Measurements from ENCODE around the gene PXK. TPM values are rescaled to one million over a fixed set of nuclear protein-coding genes. Genes with fewer than 3 reads are reported as not detected.
A peak's percentile ranks its signal among the peaks of the same experiment; 100 is the strongest.

The PXK gene
- total RNA-seq, 4 donors from 2014 or later = 28.2 to 35.3 (median 30.3) TPM

GRCh38 chr3:58333206-58334012 lies 717 bp downstream of the PXK start:
- no peak for DNase-seq (ENCODE audit: extremely low spot score)
- H3K4me1 ChIP-seq = peaks cover 17 to 52% (median 44%) of the 10 kb centered on the region in 4 donors
- TF ChIP-seq CTCF (IDR thresholded peaks at IDR 0.05) (no peak), POLR2A (IDR thresholded peaks at IDR 0.05; ENCODE audit: low read depth) (no peak), EP300 (IDR thresholded peaks at IDR 0.05) (no peak), POLR2AphosphoS5 (IDR thresholded peaks at IDR 0.05) (no peak)
- H3K4me3 ChIP-seq = peak overlapping the region; percentile 89 to 95 (median 95)
- H3K36me3 ChIP-seq = no peaks in the 10 kb centered on the region
- H3K27me3 ChIP-seq = no peaks in the 10 kb centered on the region
- H3K9me3 ChIP-seq = no peaks in the 10 kb centered on the region
- under 1% methylated on average over 30 of the region's 37 CpGs for WGBS
- H3K27ac ChIP-seq (replicated peaks in 1 of 4) = peak overlapping the region; percentile 79 to 82 (median 80)
- intact Hi-C loops (cut with DNase I) = loop anchor here (5.0 kb wide), 2 partner anchors 79 to 159 kb away; partner anchors contain the start of gene KCTD6

GRCh38 chr3:58334013-58334321 lies 1.3 kb downstream of the PXK start:
- no peak for DNase-seq (ENCODE audit: extremely low spot score)
- no peaks in the 10 kb centered on the region for H3K27me3 ChIP-seq
- intact Hi-C loops (cut with DNase I) = loop anchor here (5.0 kb wide), 2 partner anchors 78 to 158 kb away; partner anchors contain the start of gene KCTD6
- 27% methylated on average over 4 of the region's 4 CpGs for WGBS
- H3K4me1 ChIP-seq = peaks cover 17 to 52% (median 44%) of the 10 kb centered on the region in 4 donors
- peak overlapping the region; percentile 79 to 82 (median 80) for H3K27ac ChIP-seq (replicated peaks in 1 of 4)
- peak overlapping the region; percentile 89 to 95 (median 95) for H3K4me3 ChIP-seq
- no peaks in the 10 kb centered on the region for H3K9me3 ChIP-seq
- TF ChIP-seq CTCF (IDR thresholded peaks at IDR 0.05) (no peak), POLR2AphosphoS5 (IDR thresholded peaks at IDR 0.05) (no peak), EP300 (IDR thresholded peaks at IDR 0.05) (no peak), POLR2A (IDR thresholded peaks at IDR 0.05; ENCODE audit: low read depth) (no peak)
- H3K36me3 ChIP-seq = no peaks in the 10 kb centered on the region

- H3K27ac ChIP-seq (replicated peaks in 1 of 4) = peak overlapping the region in 3 of 4 donors; percentile 61 to 81 (median 80)
- H3K4me3 ChIP-seq = peak overlapping the region; percentile 89 to 95 (median 95)
- no peaks in the 10 kb centered on the region for H3K9me3 ChIP-seq
- TF ChIP-seq CTCF (IDR thresholded peaks at IDR 0.05) (no peak), EP300 (IDR thresholded peaks at IDR 0.05) (no peak), POLR2AphosphoS5 (IDR thresholded peaks at IDR 0.05) (no peak), POLR2A (IDR thresholded peaks at IDR 0.05; ENCODE audit: low read depth) (no peak)
- DNase-seq (ENCODE audit: extremely low spot score) = no peak
- H3K27me3 ChIP-seq = no peaks in the 10 kb centered on the region
- 79% methylated on average over 1 of the region's 1 CpG for WGBS
- intact Hi-C loops (cut with DNase I) = loop anchor here (5.0 kb wide), 2 partner anchors 78 to 158 kb away; partner anchors contain the start of gene KCTD6
- peaks cover 17 to 52% (median 44%) of the 10 kb centered on the region in 4 donors for H3K4me1 ChIP-seq
- peaks cover 0 to 3% (median 0%) of the 10 kb centered on the region in 4 donors for H3K36me3 ChIP-seq
These were observed 1.8 kb downstream of the PXK start for GRCh38 chr3:58334506-58334884.

- H3K9me3 ChIP-seq = no peaks in the 10 kb centered on the region
- DNase-seq (ENCODE audit: extremely low spot score) = no peak
- H3K27ac ChIP-seq (replicated peaks in 1 of 4) = peak overlapping the region; percentile 45 to 81 (median 70)
- intact Hi-C loops (cut with DNase I) = no loop called here
- peaks cover 0 to 3% (median 1%) of the 10 kb centered on the region in 4 donors for H3K36me3 ChIP-seq
- 13% methylated on average over 1 of the region's 1 CpG for WGBS
- H3K4me1 ChIP-seq = peaks cover 17 to 52% (median 44%) of the 10 kb centered on the region in 4 donors
- peak overlapping the region; percentile 1 to 95 (median 48) for H3K4me3 ChIP-seq
- no peaks in the 10 kb centered on the region for H3K27me3 ChIP-seq
- TF ChIP-seq POLR2AphosphoS5 (IDR thresholded peaks at IDR 0.05) (no peak), POLR2A (IDR thresholded peaks at IDR 0.05; ENCODE audit: low read depth) (no peak), CTCF (IDR thresholded peaks at IDR 0.05) (no peak), EP300 (IDR thresholded peaks at IDR 0.05) (no peak)
These were observed 2.9 kb downstream of the PXK start for GRCh38 chr3:58335652-58335947.
